Endothelial cell of umbilical vein (primary cell): ENCODE results near the gene PUDP.

Experiments used
- EZH2 ChIP-seq: IDR thresholded peaks from 2 replicates; pipeline ENCODE4 v1.6.1; 2012; ENCODE audit warnings: borderline replicate concordance, low read depth, mild to moderate bottlenecking, moderate library complexity, low read length, inconsistent platforms; ENCODE audit not compliant: severe bottlenecking
- FOS ChIP-seq: IDR thresholded peaks from 2 replicates; pipeline ENCODE4 v1.6.1; 2011; ENCODE audit warnings: mild to moderate bottlenecking, low read length, moderate library complexity, borderline replicate concordance; ENCODE audit not compliant: insufficient read depth
- GATA2 ChIP-seq: IDR thresholded peaks from 2 replicates; pipeline ENCODE4 v1.7.0; 2011; ENCODE audit warnings: low read depth, mild to moderate bottlenecking, moderate library complexity, mixed read lengths, low read length; ENCODE audit not compliant: insufficient read length, insufficient read depth
- JUN ChIP-seq: IDR thresholded peaks from 2 replicates; pipeline ENCODE4 v1.6.1; 2011; ENCODE audit warnings: borderline replicate concordance, low read depth; ENCODE audit not compliant: insufficient read length, insufficient read depth
- MYC ChIP-seq: IDR thresholded peaks from one replicate; pipeline ENCODE4 v1.6.1; 2011; ENCODE audit warnings: mild to moderate bottlenecking, low read depth, low read length
- POLR2A ChIP-seq: IDR thresholded peaks from 2 replicates; pipeline ENCODE4 v1.6.1; 2012; ENCODE audit warnings: low read depth, mild to moderate bottlenecking, control low read depth, low read length
- POLR2AphosphoS5 ChIP-seq: IDR thresholded peaks from 2 replicates; pipeline ENCODE4 v1.6.1; 2012; ENCODE audit warnings: low read depth, mild to moderate bottlenecking, control low read depth, low read length, moderate library complexity; ENCODE audit not compliant: insufficient read depth
- TF ChIP-seq, protein P1 (sequence below), 2 donors: IDR thresholded peaks; 1 replicate in 1 of 2; 2 replicates in 1 of 2; pipeline ENCODE4 v1.5.1; 2011; ENCODE audit warnings: low read length in 2 of 2, mild to moderate bottlenecking in 2 of 2, moderate library complexity in 2 of 2, control low read depth in 1 of 2, inconsistent platforms in 1 of 2, low read depth in 1 of 2; ENCODE audit not compliant: insufficient read depth in 1 of 2; ENCODE audit errors: extremely low read depth in 1 of 2
- TF ChIP-seq, protein P2 (sequence below): IDR thresholded peaks from 2 replicates; pipeline ENCODE4 v1.6.1; 2011; ENCODE audit not compliant: insufficient read depth, insufficient read length

DNA sequence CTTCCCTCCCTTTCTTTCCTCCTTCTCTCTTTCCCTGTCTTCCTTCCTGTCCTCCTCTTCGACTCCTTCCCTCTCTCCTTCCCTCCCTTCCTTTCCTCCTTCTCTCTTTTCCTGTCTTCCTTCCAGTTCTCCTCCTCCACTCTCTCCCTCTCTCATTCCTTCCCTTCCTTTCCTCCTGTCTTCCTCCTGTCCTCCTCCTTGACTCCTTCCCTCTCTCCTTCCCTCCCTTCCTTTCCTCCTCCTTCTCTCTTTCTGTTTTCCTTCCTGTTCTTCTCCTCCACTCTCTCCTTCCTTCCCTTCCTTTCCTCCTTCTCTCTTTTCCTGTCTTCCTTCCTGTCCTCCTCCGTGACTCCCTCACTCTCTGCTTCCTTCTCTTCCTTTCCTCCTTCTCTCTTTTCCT, 5.3 kb upstream of the PUDP start:
- TF ChIP-seq, protein P1, sequence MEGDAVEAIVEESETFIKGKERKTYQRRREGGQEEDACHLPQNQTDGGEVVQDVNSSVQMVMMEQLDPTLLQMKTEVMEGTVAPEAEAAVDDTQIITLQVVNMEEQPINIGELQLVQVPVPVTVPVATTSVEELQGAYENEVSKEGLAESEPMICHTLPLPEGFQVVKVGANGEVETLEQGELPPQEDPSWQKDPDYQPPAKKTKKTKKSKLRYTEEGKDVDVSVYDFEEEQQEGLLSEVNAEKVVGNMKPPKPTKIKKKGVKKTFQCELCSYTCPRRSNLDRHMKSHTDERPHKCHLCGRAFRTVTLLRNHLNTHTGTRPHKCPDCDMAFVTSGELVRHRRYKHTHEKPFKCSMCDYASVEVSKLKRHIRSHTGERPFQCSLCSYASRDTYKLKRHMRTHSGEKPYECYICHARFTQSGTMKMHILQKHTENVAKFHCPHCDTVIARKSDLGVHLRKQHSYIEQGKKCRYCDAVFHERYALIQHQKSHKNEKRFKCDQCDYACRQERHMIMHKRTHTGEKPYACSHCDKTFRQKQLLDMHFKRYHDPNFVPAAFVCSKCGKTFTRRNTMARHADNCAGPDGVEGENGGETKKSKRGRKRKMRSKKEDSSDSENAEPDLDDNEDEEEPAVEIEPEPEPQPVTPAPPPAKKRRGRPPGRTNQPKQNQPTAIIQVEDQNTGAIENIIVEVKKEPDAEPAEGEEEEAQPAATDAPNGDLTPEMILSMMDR (IDR thresholded peaks at IDR 0.05; ENCODE audit: extremely low read depth in 1 of 2, insufficient read depth in 1 of 2, low read depth in 1 of 2, low read length in 2 of 2): no peak
- TF ChIP-seq POLR2A: no peak
- TF ChIP-seq, protein P2, sequence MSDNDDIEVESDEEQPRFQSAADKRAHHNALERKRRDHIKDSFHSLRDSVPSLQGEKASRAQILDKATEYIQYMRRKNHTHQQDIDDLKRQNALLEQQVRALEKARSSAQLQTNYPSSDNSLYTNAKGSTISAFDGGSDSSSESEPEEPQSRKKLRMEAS: no peak
- TF ChIP-seq EZH2: no peak
- TF ChIP-seq POLR2AphosphoS5: no peak
- no peak for TF ChIP-seq MYC
- no peak for TF ChIP-seq JUN
- TF ChIP-seq GATA2: no peak
- no peak for TF ChIP-seq FOS
